OCI-LY1 (cell line): ENCODE data around the gene TMBIM6.

Experiments
- H2AFZ ChIP-seq: fragments of 200-600 bp; sonication (generic), shearing (Covaris generic); 2 replicates; pipeline ENCODE4 v1.6.0; 2014; ENCODE audit warnings: antibody characterized with exemption, mild to moderate bottlenecking, low read length
- H3F3A ChIP-seq: fragments of 200-600 bp; sonication (generic), shearing (Covaris generic); 2 replicates; pipeline ENCODE4 v1.6.0; 2014; ENCODE audit warnings: mild to moderate bottlenecking, antibody characterized with exemption, low read length, moderate library complexity; ENCODE audit not compliant: insufficient read depth
- H3K27ac ChIP-seq: fragments of 200-600 bp; sonication (generic); 2 replicates; pipeline ENCODE4 v1.5.1; 2014; ENCODE audit warnings: low read length, mixed run types, mild to moderate bottlenecking, low read depth; ENCODE audit not compliant: poor library complexity, severe bottlenecking
- H3K27me3 ChIP-seq: fragments of 200-600 bp; sonication (generic); 2 replicates; pipeline ENCODE4 v1.6.0; 2014; ENCODE audit warnings: antibody characterized with exemption, mild to moderate bottlenecking, low read length, moderate library complexity; ENCODE audit not compliant: insufficient read depth
- H3K36me3 ChIP-seq: fragments of 200-600 bp; sonication (generic); 2 replicates; pipeline ENCODE4 v1.6.1; 2014; ENCODE audit warnings: mild to moderate bottlenecking, antibody characterized with exemption, low read length, moderate library complexity, mixed read lengths; ENCODE audit not compliant: insufficient read depth
- H3K4me1 ChIP-seq: fragments of 200-600 bp; sonication (generic); 2 replicates; pipeline ENCODE4 v1.5.1; 2014; ENCODE audit warnings: mild to moderate bottlenecking, low read length, moderate library complexity; ENCODE audit not compliant: insufficient read depth, severe bottlenecking
- H3K4me2 ChIP-seq: fragments of 200-600 bp; sonication (generic), shearing (Covaris generic); 2 replicates; pipeline ENCODE4 v1.6.1; 2014; ENCODE audit warnings: low read length
- H3K4me3 ChIP-seq: fragments of 200-600 bp; sonication (generic); 2 replicates; pipeline ENCODE4 v1.5.1; 2014; ENCODE audit warnings: low read length, low read depth, mild to moderate bottlenecking, mixed read lengths; ENCODE audit not compliant: poor library complexity, severe bottlenecking
- H3K79me2 ChIP-seq: fragments of 200-600 bp; shearing (Covaris generic); 2 replicates; pipeline ENCODE4 v1.6.1; 2016; ENCODE audit warnings: mixed run types, low read length, mixed read lengths; ENCODE audit not compliant: insufficient read depth
- H3K9ac ChIP-seq: fragments of 200-600 bp; sonication (generic), shearing (Covaris generic); 2 replicates; pipeline ENCODE4 v1.6.1; 2014; ENCODE audit warnings: mild to moderate bottlenecking, low read length, mixed read lengths
- H3K9me2 ChIP-seq: fragments of 200-600 bp; sonication (generic), shearing (Covaris generic); 2 replicates; pipeline ENCODE4 v1.6.1; 2014; ENCODE audit warnings: low read depth, mild to moderate bottlenecking, low read length, mixed read lengths
- H3K9me3 ChIP-seq: fragments of 200-600 bp; shearing (Covaris generic); 2 replicates; pipeline ENCODE4 v1.6.1; 2014; ENCODE audit warnings: low read length, mixed read lengths
- H4K20me1 ChIP-seq: fragments of 200-600 bp; sonication (generic), shearing (Covaris generic); 2 replicates; pipeline ENCODE4 v1.6.0; 2016; ENCODE audit warnings: mild to moderate bottlenecking, low read length; ENCODE audit not compliant: insufficient read depth
- EZH2 ChIP-seq: fragments of 200-600 bp; sonication (generic), shearing (Covaris generic); IDR thresholded peaks from 2 replicates; pipeline ENCODE4 v1.8.0; 2017; ENCODE audit warnings: borderline replicate concordance, mixed run types, mild to moderate bottlenecking, antibody characterized with exemption, low read length, moderate library complexity, mixed read lengths
- TF ChIP-seq, protein P1 (sequence below): fragments of 200-600 bp; sonication (generic), shearing (Covaris generic); IDR thresholded peaks from 2 replicates; pipeline ENCODE4 v1.5.1; 2017; ENCODE audit warnings: mild to moderate bottlenecking, antibody characterized with exemption, low read length, moderate library complexity, mixed read lengths

Gene TMBIM6

DNA sequence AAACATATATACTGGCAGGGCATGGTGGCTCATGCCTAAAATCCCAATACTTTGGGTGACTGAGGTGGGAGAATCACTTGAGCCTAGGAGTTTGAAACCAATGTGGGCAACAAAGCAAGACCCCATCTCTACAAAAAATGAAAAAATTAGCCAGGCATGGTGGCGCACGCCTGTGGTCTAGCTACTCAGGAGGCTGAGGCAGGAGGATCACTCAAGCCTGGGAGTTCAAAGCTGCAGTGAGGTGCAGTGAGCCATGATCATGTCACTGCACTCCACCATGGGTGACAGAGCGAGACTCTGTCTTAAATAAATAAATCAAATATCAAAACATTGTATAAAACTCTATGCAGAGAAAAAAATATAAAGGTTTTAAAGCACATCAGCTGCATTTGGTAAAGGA, 39.3 kb upstream of the TMBIM6 start:
- Histone ChIP-seq H3K27ac (no peak overlapping the region), H3K4me2 (no peak overlapping the region), H3K4me3 (no peak overlapping the region), H3K36me3 (no peaks in the 10 kb centered on the region), H3K9me3 (no peaks in the 10 kb centered on the region), H3K9me2 (no peaks in the 10 kb centered on the region), H4K20me1 (no peaks in the 10 kb centered on the region), H3K79me2 (no peaks in the 10 kb centered on the region), H3F3A (0 out of 2 replicates have a peak, but pooled peaks cover 5% of the 10 kb centered on the region), H3K27me3 (no peaks in the 10 kb centered on the region), H3K4me1 (peaks cover 53% of the 10 kb centered on the region), H2AFZ (no peak overlapping the region), H3K9ac (no peak overlapping the region)
- TF ChIP-seq, protein P1, sequence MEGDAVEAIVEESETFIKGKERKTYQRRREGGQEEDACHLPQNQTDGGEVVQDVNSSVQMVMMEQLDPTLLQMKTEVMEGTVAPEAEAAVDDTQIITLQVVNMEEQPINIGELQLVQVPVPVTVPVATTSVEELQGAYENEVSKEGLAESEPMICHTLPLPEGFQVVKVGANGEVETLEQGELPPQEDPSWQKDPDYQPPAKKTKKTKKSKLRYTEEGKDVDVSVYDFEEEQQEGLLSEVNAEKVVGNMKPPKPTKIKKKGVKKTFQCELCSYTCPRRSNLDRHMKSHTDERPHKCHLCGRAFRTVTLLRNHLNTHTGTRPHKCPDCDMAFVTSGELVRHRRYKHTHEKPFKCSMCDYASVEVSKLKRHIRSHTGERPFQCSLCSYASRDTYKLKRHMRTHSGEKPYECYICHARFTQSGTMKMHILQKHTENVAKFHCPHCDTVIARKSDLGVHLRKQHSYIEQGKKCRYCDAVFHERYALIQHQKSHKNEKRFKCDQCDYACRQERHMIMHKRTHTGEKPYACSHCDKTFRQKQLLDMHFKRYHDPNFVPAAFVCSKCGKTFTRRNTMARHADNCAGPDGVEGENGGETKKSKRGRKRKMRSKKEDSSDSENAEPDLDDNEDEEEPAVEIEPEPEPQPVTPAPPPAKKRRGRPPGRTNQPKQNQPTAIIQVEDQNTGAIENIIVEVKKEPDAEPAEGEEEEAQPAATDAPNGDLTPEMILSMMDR = no peak
- TF ChIP-seq EZH2 = no peak

DNA sequence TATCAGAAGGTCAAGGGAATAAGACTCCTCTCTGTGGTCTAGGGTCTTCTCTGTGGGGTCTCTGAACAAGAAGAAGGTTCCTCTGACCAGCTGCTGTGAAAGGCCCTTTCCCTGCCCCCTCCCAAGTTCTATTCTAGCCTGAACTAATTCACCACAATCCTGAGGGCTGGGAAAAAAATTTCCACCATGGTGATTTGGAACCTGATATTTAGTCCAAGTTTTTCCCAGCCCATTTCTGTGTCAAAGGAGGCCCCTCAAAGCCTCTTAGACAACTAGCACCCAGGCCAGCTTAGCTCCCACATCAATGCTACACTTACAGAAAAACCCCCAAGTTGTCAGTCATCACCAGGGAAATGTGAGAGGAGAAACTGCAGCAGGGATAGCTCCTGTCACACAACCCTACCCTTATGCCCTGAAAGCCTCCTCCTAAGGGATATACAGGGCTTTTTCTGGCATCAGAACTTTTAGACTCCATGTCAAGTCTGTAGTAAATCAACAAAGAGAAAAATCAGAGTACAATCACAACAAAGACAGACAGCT, 38.6 kb upstream of the TMBIM6 start:
- H3K4me1 ChIP-seq = peaks cover 52% of the 10 kb centered on the region
- H3K9me3 ChIP-seq = no peaks in the 10 kb centered on the region
- 0 out of 2 replicates have a peak, but pooled peaks cover 5% of the 10 kb centered on the region for H3F3A ChIP-seq
- no peaks in the 10 kb centered on the region for H3K9me2 ChIP-seq
- no peak overlapping the region for H3K27ac ChIP-seq
- H3K79me2 ChIP-seq = no peaks in the 10 kb centered on the region
- H3K4me2 ChIP-seq = no peak overlapping the region
- H3K36me3 ChIP-seq = no peaks in the 10 kb centered on the region
- H3K4me3 ChIP-seq = no peak overlapping the region
- no peaks in the 10 kb centered on the region for H4K20me1 ChIP-seq
- no peaks in the 10 kb centered on the region for H3K27me3 ChIP-seq
- no peak overlapping the region for H2AFZ ChIP-seq
- no peak overlapping the region for H3K9ac ChIP-seq
- TF ChIP-seq EZH2 = no peak
- TF ChIP-seq, protein P1 = no peak

DNA sequence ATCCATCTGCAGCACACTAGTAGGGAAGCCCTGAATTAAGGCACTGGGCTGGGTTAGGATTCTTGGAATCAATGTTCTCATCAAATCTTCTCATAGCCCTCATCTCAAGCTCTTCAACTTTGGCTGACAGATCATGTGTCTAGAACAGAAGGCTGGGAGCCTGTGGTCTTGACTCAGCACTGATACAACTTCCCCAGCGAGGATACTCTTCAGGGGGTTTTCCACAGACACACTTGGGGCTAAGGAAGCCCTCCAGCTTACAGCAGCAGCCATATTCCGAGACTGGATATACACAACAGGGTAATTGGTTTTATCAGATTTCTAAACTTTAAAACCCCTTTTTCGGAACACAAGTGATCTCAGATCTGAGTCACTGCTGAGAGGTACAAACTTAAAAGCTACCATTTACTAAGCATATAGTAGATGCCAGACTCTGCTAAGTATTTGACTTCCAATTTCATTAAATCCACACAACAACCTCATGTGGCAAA, 37.7 kb upstream of the TMBIM6 start:
- peaks cover 42% of the 10 kb centered on the region for H3K4me1 ChIP-seq
- no peaks in the 10 kb centered on the region for H3K36me3 ChIP-seq
- no peaks in the 10 kb centered on the region for H3K27me3 ChIP-seq
- no peak overlapping the region for H3K27ac ChIP-seq
- no peak for TF ChIP-seq EZH2
- no peaks in the 10 kb centered on the region for H3K9me3 ChIP-seq
- H3K79me2 ChIP-seq = no peaks in the 10 kb centered on the region
- no peaks in the 10 kb centered on the region for H3K9me2 ChIP-seq
- H4K20me1 ChIP-seq = no peaks in the 10 kb centered on the region
- no peak overlapping the region for H3K9ac ChIP-seq
- H3F3A ChIP-seq = 0 out of 2 replicates have a peak, but pooled peaks cover 5% of the 10 kb centered on the region
- no peak overlapping the region; the same call in 1 of the 2 replicates for H3K4me2 ChIP-seq
- no peak overlapping the region for H3K4me3 ChIP-seq
- no peak overlapping the region for H2AFZ ChIP-seq
